Hypothalamus (tissue), 51 donors: ENCODE measurements around the gene LRRC57.

Experiments
- DNase-seq, 51 donors: peaks; one replicate each; lab custom pipeline; 2025; lab: John Stamatoyannopoulos, UW

LRRC57 gene

DNA sequence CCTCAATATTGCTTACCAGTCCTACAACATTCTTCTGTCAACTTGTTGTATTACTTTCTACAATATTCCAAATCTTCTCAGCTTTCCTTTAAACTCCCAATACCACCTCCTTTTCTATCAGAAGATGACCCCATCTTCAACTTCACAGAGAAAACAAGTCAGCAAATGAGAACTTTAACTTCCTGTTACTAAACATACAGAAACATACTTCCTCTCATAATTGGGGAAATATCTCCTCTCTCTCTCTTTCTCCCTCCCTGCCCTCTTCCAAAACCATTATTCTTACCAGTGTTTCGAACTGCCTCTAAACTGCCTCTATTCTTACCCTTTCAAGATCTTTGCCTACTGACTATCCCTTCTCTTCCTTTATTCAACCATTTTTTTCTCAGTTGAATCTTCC, 54.9 kb downstream of the LRRC57 start:
- DNase-seq: no peak

DNA sequence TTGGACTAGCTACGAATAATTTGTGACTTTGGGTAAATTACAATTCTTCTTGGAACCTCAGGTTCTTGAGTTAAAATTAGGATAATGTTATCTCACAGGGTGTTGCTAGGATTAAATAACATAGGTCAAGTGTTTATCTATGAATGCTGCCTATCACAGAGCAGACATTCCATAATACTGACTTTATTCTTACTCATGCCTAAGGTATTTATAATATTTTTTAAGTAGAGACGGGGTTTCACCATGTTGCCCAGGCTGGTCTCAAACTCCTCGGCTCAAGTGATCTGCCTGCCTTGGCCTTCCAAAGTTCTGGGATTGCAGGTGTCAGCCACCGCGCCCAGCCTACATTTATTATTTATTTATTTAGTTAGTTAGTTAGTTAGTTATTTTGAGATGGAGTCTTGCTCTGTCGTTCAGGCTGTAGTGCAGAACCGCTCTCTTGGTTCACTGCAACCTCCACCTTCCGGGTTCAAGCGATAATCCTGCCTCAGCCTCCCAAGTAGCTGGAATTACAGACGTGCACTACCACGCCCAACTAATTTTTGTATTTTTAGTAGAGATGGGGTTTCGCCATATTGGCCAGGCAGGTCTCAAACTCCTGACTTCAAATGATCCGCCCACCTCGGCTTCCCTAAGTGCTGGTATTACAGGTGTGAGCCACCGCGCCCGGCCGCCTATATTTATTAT, 56.9 kb downstream of the LRRC57 start:
- DNase-seq: no peak

DNA sequence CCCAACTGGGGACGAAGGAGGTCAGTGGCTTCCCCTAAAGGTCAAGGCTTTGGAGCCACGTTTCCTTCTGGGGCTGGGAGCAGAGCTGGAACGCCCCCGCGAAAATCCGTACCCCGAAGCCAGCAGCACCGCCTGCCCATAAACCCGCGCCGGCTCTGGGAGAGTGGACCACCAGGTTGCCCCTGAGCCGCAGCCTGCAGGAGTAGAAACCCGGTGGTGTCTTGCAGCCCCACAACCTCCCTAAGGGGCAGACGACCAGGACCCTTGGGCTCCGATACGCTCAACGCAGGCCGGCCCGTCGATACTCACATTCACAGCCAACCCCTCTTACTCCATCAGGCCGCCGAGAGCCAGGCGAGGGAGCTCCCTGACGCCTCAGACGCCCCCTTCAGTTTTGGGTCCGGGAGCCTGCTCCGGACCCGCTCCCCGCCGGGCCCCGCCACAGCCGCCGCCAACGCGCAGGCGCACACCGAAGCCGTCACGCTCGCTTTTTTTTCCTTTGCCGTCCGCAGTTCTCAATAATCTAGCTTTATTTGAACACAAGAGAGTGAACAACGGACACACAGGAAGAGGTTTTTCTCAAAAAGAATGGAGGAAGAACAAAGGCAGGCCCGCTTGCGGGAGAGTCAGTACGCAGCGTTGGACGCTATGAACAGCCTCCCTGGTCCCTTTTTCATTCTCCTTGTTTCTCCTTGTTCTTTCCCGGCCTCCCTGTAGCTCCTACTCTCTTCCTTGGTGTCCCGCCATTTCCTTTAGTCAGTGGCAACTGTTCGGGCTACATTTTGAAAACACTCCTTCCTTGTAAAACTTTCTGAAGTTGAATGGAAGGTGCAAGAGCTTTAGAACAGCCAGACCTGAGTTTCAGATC, 57.7 kb downstream of the LRRC57 start, which contains the start of gene ZNF106:
Gene ZNF106, minus strand, starts transcription at position 471 of the 868 bp plus-strand sequence. CDS start 18,852 bp downstream, outside the sequence.
- DNase-seq: peak; percentile 31 to 94 (median 79)

- DNase-seq: peak in 1 of 51 donors; percentile 70
These were observed 58.3 kb downstream of the LRRC57 start for GRCh38 chr15:42490291-42490670.
